GM18909 (cell line): ENCODE results near the gene STUM.

Experiments
- ATAC-seq: cut with Tn5 transposase; IDR thresholded peaks from one replicate; pipeline ENCODE4 v1.9.1; 2021; ENCODE audit warnings: mild to moderate bottlenecking; ENCODE audit not compliant: unreplicated experiment, poor library complexity

Gene STUM

GRCh38 chr1:226649244-226649643, 100.7 kb downstream of the STUM start:
- no peak for ATAC-seq

GRCh38 chr1:226649780-226650179, 101.2 kb downstream of the STUM start:
- no peak for ATAC-seq

GRCh38 chr1:226650236-226650841, 101.8 kb downstream of the STUM start:
- ATAC-seq, result no peak

DNA sequence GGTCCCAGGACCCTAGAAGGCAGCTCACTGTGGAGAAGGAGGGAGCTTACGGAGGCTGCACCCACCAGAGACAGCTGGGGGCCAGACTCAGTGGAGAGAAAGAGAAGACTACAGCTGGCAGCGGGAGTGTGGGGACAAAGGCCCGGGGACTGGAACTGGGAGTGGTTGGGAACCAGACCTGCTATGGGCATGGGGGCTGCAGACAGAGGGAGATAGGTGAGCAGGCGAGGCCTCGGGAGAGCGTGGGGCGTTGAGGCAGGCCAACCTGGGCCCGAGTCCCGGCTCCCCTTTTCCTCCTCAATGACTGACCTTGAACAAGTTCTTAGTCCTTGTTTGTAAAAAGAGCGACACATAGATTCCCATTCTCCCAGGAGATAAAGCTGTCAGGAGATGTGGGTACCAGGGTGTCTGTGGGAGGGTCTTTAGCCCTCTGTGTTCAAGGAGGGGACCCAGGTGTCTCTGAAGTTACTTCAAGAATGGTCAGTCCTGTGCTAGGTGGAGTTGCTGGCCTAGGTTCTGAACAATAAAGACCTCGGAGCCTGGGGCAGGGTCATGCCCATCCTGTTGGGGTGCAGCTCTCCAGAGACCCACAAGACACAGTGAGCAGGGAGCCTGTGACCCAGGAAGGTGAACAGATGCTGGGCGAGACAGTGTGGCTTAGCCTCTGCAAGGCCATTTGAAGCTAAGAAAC, 102.6 kb downstream of the STUM start:
- no peak for ATAC-seq

- no peak for ATAC-seq
These were observed 103.2 kb downstream of the STUM start for GRCh38 chr1:226651732-226652105.

DNA sequence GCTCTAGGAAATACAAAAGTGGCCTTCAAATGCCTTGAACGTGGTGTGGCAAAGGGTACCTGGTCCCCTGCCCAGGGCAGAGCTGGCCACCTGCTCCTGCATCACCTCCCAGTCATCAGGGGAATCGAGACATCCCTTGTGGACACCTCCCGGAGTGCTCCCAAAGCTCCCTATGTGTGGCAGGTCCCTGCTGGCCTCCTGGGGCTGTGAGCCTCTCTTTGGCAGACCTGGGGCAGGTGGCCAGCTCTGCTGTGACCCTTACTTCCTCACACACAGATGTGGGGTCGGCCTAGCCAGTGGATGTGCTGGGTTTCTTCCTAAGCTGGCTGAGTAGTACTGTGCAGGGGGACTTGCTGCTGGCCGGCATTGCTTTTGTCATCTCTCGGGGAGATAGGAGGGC, 104.0 kb downstream of the STUM start:
- no peak for ATAC-seq

GRCh38 chr1:226653311-226653921, 104.9 kb downstream of the STUM start:
- peak; percentile 71 for ATAC-seq

DNA sequence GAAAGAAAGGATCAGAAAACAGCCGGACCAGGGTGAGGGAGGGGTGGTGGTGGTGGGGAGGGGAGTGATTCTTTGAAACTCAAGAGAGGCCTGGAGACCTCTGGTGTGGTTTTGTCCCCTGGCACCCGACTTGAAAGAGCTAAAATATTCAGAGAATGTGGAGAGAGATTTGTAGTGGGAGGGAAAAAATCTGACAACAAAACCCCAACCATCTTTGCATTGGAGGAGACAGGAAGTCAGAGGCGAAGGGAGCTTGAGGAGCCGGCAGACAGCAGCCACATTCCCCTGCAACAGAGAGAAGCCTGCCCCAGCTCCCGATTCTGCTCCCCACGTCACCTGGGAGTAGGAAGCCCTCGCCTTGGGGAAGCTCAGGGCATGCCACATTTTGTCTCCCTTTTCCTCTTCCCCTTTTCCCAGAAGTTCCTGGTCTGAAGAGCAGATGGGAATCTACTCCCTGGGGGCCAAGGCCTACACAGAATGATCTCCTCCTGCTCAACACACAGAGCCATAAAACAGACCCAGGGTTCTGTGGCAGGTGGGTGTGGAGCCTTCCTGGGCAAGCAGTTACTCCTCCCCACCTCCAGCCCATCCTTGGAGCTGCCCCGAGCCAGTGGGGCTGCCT, 105.6 kb downstream of the STUM start:
- no peak for ATAC-seq

- ATAC-seq, result no peak
These were observed 106.1 kb downstream of the STUM start for GRCh38 chr1:226654668-226655055.

GRCh38 chr1:226655251-226656163, 106.9 kb downstream of the STUM start:
- ATAC-seq, result no peak

DNA sequence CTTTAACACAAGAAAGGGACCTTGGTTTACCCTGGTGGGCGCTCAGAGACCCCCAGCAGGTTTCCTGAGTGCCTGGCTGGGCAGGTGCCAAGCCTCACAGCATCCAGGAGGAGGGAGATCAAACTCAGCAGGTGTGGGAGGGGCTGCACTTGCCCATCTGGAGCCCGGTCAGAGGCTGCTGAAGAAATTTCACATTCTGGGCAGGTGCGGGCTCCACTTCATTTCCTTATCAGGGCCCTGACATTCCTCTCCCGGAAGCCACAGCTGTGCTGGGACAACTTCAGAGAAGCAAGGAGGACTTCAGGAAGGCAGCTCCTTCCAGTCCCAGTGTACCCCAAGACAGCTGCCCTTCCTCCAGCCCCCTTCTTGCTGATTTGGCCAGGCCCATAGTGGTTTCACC, 107.6 kb downstream of the STUM start:
- ATAC-seq, result no peak

- no peak for ATAC-seq
These were observed 108.2 kb downstream of the STUM start for GRCh38 chr1:226656601-226657277.

- ATAC-seq, result no peak
These were observed 109.5 kb downstream of the STUM start for GRCh38 chr1:226657895-226658545.

DNA sequence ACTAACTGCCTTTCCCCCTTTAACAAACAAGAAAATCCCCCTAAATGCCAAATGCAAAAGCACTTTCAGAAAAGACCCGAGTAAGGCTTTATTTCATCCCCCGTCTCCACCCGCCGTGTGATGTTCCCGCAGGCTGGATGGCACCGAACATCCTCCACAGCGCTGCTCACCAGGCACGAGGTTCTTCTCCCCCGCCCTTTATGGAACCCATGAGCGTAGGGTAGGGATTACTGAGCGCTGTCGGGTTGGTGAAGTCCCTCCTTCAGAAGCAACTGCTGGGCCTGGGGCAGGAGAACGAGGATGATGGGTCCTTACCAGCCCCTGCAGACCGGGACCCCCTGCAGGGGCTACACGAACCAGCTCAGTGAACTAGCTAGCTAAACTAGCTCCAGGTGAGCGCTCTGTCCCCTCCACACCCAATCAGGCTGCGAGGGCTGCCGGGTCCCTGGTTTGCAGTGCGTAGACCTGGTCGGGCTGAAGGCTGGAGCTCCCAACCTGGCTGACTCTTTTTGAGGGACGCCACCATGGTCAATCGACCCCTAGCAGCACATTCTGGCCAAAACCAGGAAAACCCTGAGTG, 110.1 kb downstream of the STUM start:
- ATAC-seq, result no peak
